OCI-LY3 (cell line): ENCODE data around the gene GRM4.

ENCODE experiments used
- H2AFZ ChIP-seq: fragments of 200-600, 300-600 bp; shearing (Covaris generic); 2 replicates; pipeline ENCODE4 v1.6.0; 2014; ENCODE audit warnings: antibody characterized with exemption, low read depth, low read length
- H3K27ac ChIP-seq: fragments of 200-600, 300-600 bp; sonication (generic); 2 replicates; pipeline ENCODE4 v1.5.1; 2014; ENCODE audit warnings: mild to moderate bottlenecking, low read length, moderate library complexity, mixed read lengths
- H3K27me3 ChIP-seq: fragments of 200-600, 300-600 bp; sonication (generic); 2 replicates; pipeline ENCODE4 v1.6.1; 2014; ENCODE audit warnings: low read depth, low read length, mixed read lengths
- H3K36me3 ChIP-seq: fragments of 200-600, 300-600 bp; sonication (generic); replicated peaks from 2 replicates; pipeline ENCODE3; 2014; ENCODE audit warnings: low read depth, low read length, mixed read lengths
- H3K4me1 ChIP-seq: fragments of 300-600, 200-600 bp; sonication (generic); 2 replicates; pipeline ENCODE4 v1.6.1; 2014; ENCODE audit warnings: low read length, mixed read lengths
- H3K4me2 ChIP-seq: fragments of 200-600, 300-600 bp; sonication (generic); 2 replicates; pipeline ENCODE4 v1.6.1; 2014; ENCODE audit warnings: low read length, mixed read lengths
- H3K4me3 ChIP-seq: fragments of 300-600, 200-600 bp; sonication (generic); 2 replicates; pipeline ENCODE4 v1.5.1; 2014; ENCODE audit warnings: antibody characterized with exemption, mild to moderate bottlenecking, low read length, moderate library complexity
- H3K79me2 ChIP-seq: fragments of 300-600, 200-600 bp; shearing (Covaris generic); 2 replicates; pipeline ENCODE4 v1.6.1; 2014; ENCODE audit warnings: mild to moderate bottlenecking, low read length, mixed read lengths
- H3K9ac ChIP-seq: fragments of 300-600, 200-600 bp; shearing (Covaris generic); 2 replicates; pipeline ENCODE4 v1.6.0; 2014; ENCODE audit warnings: mild to moderate bottlenecking, low read length, moderate library complexity
- H3K9me3 ChIP-seq: fragments of 200-600, 300-600 bp; shearing (Covaris generic); 2 replicates; pipeline ENCODE4 v1.6.1; 2014; ENCODE audit warnings: low read length, mixed read lengths; ENCODE audit not compliant: insufficient read depth
- H4K20me1 ChIP-seq: fragments of 200-600, 300-600 bp; sonication (generic); 2 replicates; pipeline ENCODE4 v1.6.1; 2016; ENCODE audit warnings: low read length, mixed read lengths; ENCODE audit not compliant: insufficient read depth
- CTCF ChIP-seq: fragments of 200-600, 300-600 bp; sonication (generic); IDR thresholded peaks from 2 replicates; pipeline ENCODE4 v1.5.1; 2014; ENCODE audit warnings: antibody characterized with exemption, low read length, low read depth
- EZH2phosphoT487 ChIP-seq: fragments of 200-600 bp; shearing (Covaris generic); IDR thresholded peaks from 2 replicates; pipeline ENCODE4 v1.6.1; 2018; ENCODE audit warnings: antibody characterized with exemption, mixed run types, low read depth

GRM4 gene

GRCh38 chr6:34099878-34100277 is 46.0 kb downstream of the GRM4 start:
- no peak overlapping the region for H3K4me3 ChIP-seq
- H3K27me3 ChIP-seq, result no peaks in the 10 kb centered on the region
- no peak overlapping the region for H3K4me2 ChIP-seq
- H3K27ac ChIP-seq, result no peak overlapping the region
- no peaks in the 10 kb centered on the region for H3K79me2 ChIP-seq
- H3K4me1 ChIP-seq, result no peaks in the 10 kb centered on the region
- no peak overlapping the region for H3K9ac ChIP-seq
- H3K9me3 ChIP-seq, result no peaks in the 10 kb centered on the region
- H2AFZ ChIP-seq, result no peak overlapping the region
- H4K20me1 ChIP-seq, result no peaks in the 10 kb centered on the region
- H3K36me3 ChIP-seq, result no peaks in the 10 kb centered on the region
- TF ChIP-seq EZH2phosphoT487, result no peak
- TF ChIP-seq CTCF, result no peak

- H3K9ac ChIP-seq, result no peak overlapping the region
- H3K27me3 ChIP-seq, result no peaks in the 10 kb centered on the region
- no peaks in the 10 kb centered on the region for H3K79me2 ChIP-seq
- no peak overlapping the region for H3K4me2 ChIP-seq
- no peak overlapping the region for H3K4me3 ChIP-seq
- no peaks in the 10 kb centered on the region for H3K4me1 ChIP-seq
- no peaks in the 10 kb centered on the region for H3K36me3 ChIP-seq
- no peak overlapping the region for H3K27ac ChIP-seq
- H3K9me3 ChIP-seq, result no peaks in the 10 kb centered on the region
- no peak overlapping the region for H2AFZ ChIP-seq
- no peak for TF ChIP-seq EZH2phosphoT487
- H4K20me1 ChIP-seq, result no peaks in the 10 kb centered on the region
Observed at GRCh38 chr6:34098045-34098936, 47.6 kb downstream of the GRM4 start.

- Histone ChIP-seq H3K9me3 (no peaks in the 10 kb centered on the region), H3K27me3 (no peaks in the 10 kb centered on the region), H3K4me2 (no peak overlapping the region), H3K79me2 (no peaks in the 10 kb centered on the region), H3K4me1 (no peaks in the 10 kb centered on the region), H3K4me3 (no peak overlapping the region), H3K36me3 (no peaks in the 10 kb centered on the region), H3K27ac (no peak overlapping the region), H4K20me1 (no peaks in the 10 kb centered on the region), H2AFZ (no peak overlapping the region), H3K9ac (no peak overlapping the region)
- TF ChIP-seq EZH2phosphoT487 (no peak), CTCF (no peak)
Observed at GRCh38 chr6:34096814-34097213, 49.1 kb downstream of the GRM4 start.

- H3K4me2 ChIP-seq, result no peak overlapping the region
- H3K27me3 ChIP-seq, result no peaks in the 10 kb centered on the region
- no peak overlapping the region for H3K27ac ChIP-seq
- no peaks in the 10 kb centered on the region for H3K79me2 ChIP-seq
- no peak overlapping the region for H2AFZ ChIP-seq
- TF ChIP-seq EZH2phosphoT487 (no peak), CTCF (no peak)
- no peak overlapping the region for H3K9ac ChIP-seq
- H4K20me1 ChIP-seq, result no peaks in the 10 kb centered on the region
- no peaks in the 10 kb centered on the region for H3K9me3 ChIP-seq
- no peak overlapping the region for H3K4me3 ChIP-seq
- H3K36me3 ChIP-seq, result no peaks in the 10 kb centered on the region
- H3K4me1 ChIP-seq, result no peaks in the 10 kb centered on the region
Observed at GRCh38 chr6:34096193-34096592, 49.7 kb downstream of the GRM4 start.
